ENCODE measurements around the gene ROBO2. TPM values are rescaled to one million over a fixed set of nuclear protein-coding genes. Genes with fewer than 3 reads are reported as not detected.
A peak's percentile ranks its signal among the peaks of the same experiment; 100 is the strongest.
"Not testable (repeated sequence)": the region's sequence is repeated elsewhere in the genome, so short reads cannot be mapped to it uniquely, and the experiment has no call there.

ROBO2 gene
- total and polyA plus RNA-seq, 2 donors from 2014 or later = 1.3 to 1.6 TPM

- Histone ChIP-seq H3K4me3 (ENCODE audit: low read length in 3 of 3) (no peak overlapping the region), H3K27ac (ENCODE audit: low read depth in 2 of 2, low read length in 2 of 2) (no peak overlapping the region), H3K9me3 (ENCODE audit: control insufficient read depth in 2 of 3, insufficient read depth in 1 of 3, low read length in 3 of 3) (no peaks in the 10 kb centered on the region), H3K36me3 (ENCODE audit: control insufficient read depth in 2 of 3, insufficient read depth in 3 of 3, low read length in 3 of 3) (no peaks in the 10 kb centered on the region), H3K4me1 (ENCODE audit: control insufficient read depth in 2 of 3, insufficient read depth in 2 of 3, low read depth in 1 of 3, low read length in 3 of 3) (no peaks in the 10 kb centered on the region), H3K9ac (ENCODE audit: low read length in 3 of 3) (no peak overlapping the region), H3K27me3 (ENCODE audit: control insufficient read depth, insufficient read depth, low read length) (no peaks in the 10 kb centered on the region)
- DNase-seq (peak in 1 of 5 donors; percentile 16), FAIRE-seq (no peak)
- intact Hi-C loops (cut with DNase I) = no loop called here
- TF ChIP-seq, protein P1, sequence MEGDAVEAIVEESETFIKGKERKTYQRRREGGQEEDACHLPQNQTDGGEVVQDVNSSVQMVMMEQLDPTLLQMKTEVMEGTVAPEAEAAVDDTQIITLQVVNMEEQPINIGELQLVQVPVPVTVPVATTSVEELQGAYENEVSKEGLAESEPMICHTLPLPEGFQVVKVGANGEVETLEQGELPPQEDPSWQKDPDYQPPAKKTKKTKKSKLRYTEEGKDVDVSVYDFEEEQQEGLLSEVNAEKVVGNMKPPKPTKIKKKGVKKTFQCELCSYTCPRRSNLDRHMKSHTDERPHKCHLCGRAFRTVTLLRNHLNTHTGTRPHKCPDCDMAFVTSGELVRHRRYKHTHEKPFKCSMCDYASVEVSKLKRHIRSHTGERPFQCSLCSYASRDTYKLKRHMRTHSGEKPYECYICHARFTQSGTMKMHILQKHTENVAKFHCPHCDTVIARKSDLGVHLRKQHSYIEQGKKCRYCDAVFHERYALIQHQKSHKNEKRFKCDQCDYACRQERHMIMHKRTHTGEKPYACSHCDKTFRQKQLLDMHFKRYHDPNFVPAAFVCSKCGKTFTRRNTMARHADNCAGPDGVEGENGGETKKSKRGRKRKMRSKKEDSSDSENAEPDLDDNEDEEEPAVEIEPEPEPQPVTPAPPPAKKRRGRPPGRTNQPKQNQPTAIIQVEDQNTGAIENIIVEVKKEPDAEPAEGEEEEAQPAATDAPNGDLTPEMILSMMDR (IDR thresholded peaks at IDR 0.05; ENCODE audit: borderline replicate concordance, extremely low read depth, insufficient read depth) = no peak
These were observed 352.3 kb downstream of the ROBO2 start for GRCh38 chr3:77392181-77392580.

DNA sequence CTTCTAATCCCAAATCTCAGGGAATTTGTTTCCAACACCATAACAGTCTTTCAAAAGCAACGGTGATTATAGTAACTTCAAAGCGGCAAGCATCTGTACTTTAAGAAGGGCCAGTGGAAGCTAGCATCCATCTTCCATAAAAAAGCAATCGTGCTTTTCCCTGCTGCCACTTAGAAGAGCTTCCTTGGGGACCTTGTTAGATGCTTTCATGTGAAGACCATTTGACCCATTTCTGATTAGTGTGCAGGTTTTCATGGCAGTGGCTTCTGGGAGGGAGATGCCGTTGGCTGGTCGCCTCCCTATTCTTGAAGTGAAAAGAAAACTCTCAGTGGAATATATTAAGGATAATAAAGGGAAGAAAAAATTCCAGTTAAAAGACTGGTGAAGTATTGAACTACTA, 354.1 kb downstream of the ROBO2 start:
- no peak for FAIRE-seq
- H3K36me3 ChIP-seq (ENCODE audit: control insufficient read depth in 2 of 3, insufficient read depth in 3 of 3, low read length in 3 of 3) = no peaks in the 10 kb centered on the region
- no peaks in the 10 kb centered on the region for H3K9me3 ChIP-seq (ENCODE audit: control insufficient read depth in 2 of 3, insufficient read depth in 1 of 3, low read length in 3 of 3)
- TF ChIP-seq, protein P1 (IDR thresholded peaks at IDR 0.05; ENCODE audit: borderline replicate concordance, extremely low read depth, insufficient read depth) = no peak
- H3K4me3 ChIP-seq (ENCODE audit: low read length in 3 of 3) = no peak overlapping the region
- DNase-seq = no peak
- H3K27ac ChIP-seq (ENCODE audit: low read depth in 2 of 2, low read length in 2 of 2) = no peak overlapping the region
- no peaks in the 10 kb centered on the region for H3K27me3 ChIP-seq (ENCODE audit: control insufficient read depth, insufficient read depth, low read length)
- H3K9ac ChIP-seq (ENCODE audit: low read length in 3 of 3) = no peak overlapping the region
- no peaks in the 10 kb centered on the region for H3K4me1 ChIP-seq (ENCODE audit: control insufficient read depth in 2 of 3, insufficient read depth in 2 of 3, low read depth in 1 of 3, low read length in 3 of 3)
- intact Hi-C loops (cut with DNase I) = no loop called here

GRCh38 chr3:77404871-77405270, 365.0 kb downstream of the ROBO2 start:
- no peaks in the 10 kb centered on the region for H3K27me3 ChIP-seq (ENCODE audit: control insufficient read depth, insufficient read depth, low read length)
- no peak for DNase-seq
- TF ChIP-seq, protein P1 (IDR thresholded peaks at IDR 0.05; ENCODE audit: borderline replicate concordance, extremely low read depth, insufficient read depth) = no peak
- no peak overlapping the region for H3K27ac ChIP-seq (ENCODE audit: low read depth in 2 of 2, low read length in 2 of 2)
- FAIRE-seq = no peak
- intact Hi-C loops (cut with DNase I) = no loop called here
- no peak overlapping the region for H3K4me3 ChIP-seq (ENCODE audit: low read length in 3 of 3)
- no peak overlapping the region for H3K9ac ChIP-seq (ENCODE audit: low read length in 3 of 3)
- no peaks in the 10 kb centered on the region for H3K9me3 ChIP-seq (ENCODE audit: control insufficient read depth in 2 of 3, insufficient read depth in 1 of 3, low read length in 3 of 3)
- H3K36me3 ChIP-seq (ENCODE audit: control insufficient read depth in 2 of 3, insufficient read depth in 3 of 3, low read length in 3 of 3) = no peaks in the 10 kb centered on the region
- H3K4me1 ChIP-seq (ENCODE audit: control insufficient read depth in 2 of 3, insufficient read depth in 2 of 3, low read depth in 1 of 3, low read length in 3 of 3) = no peaks in the 10 kb centered on the region

- intact Hi-C loops (cut with DNase I) = no loop called here
- TF ChIP-seq, protein P1 (IDR thresholded peaks at IDR 0.05; ENCODE audit: borderline replicate concordance, extremely low read depth, insufficient read depth) = no peak
These were observed 367.5 kb downstream of the ROBO2 start for GRCh38 chr3:77407441-77407840.

GRCh38 chr3:77410334-77410733, 370.4 kb downstream of the ROBO2 start:
- H3K27ac ChIP-seq (ENCODE audit: low read depth in 2 of 2, low read length in 2 of 2); H3K4me3 ChIP-seq (ENCODE audit: low read length in 3 of 3); H3K9me3 ChIP-seq (ENCODE audit: control insufficient read depth in 2 of 3, insufficient read depth in 1 of 3, low read length in 3 of 3); H3K27me3 ChIP-seq (ENCODE audit: control insufficient read depth, insufficient read depth, low read length); DNase-seq; H3K4me1 ChIP-seq (ENCODE audit: control insufficient read depth in 2 of 3, insufficient read depth in 2 of 3, low read depth in 1 of 3, low read length in 3 of 3); FAIRE-seq; H3K36me3 ChIP-seq (ENCODE audit: control insufficient read depth in 2 of 3, insufficient read depth in 3 of 3, low read length in 3 of 3); H3K9ac ChIP-seq (ENCODE audit: low read length in 3 of 3); intact Hi-C loops (cut with DNase I): not testable (repeated sequence)

More at GRCh38 chr3:77407441-77407840, 367.5 kb downstream of the ROBO2 start:
- Histone ChIP-seq H3K9me3 (ENCODE audit: control insufficient read depth in 2 of 3, insufficient read depth in 1 of 3, low read length in 3 of 3) (no peaks in the 10 kb centered on the region), H3K9ac (ENCODE audit: low read length in 3 of 3) (no peak overlapping the region), H3K4me3 (ENCODE audit: low read length in 3 of 3) (no peak overlapping the region), H3K4me1 (ENCODE audit: control insufficient read depth in 2 of 3, insufficient read depth in 2 of 3, low read depth in 1 of 3, low read length in 3 of 3) (no peaks in the 10 kb centered on the region), H3K27ac (ENCODE audit: low read depth in 2 of 2, low read length in 2 of 2) (no peak overlapping the region), H3K36me3 (ENCODE audit: control insufficient read depth in 2 of 3, insufficient read depth in 3 of 3, low read length in 3 of 3) (no peaks in the 10 kb centered on the region), H3K27me3 (ENCODE audit: control insufficient read depth, insufficient read depth, low read length) (no peaks in the 10 kb centered on the region)
- DNase-seq (no peak), FAIRE-seq (no peak)
